HuH-7 (cell line): ENCODE data around the gene MEN1.

Experiments
- DNase-seq: peaks from one replicate; pipeline ENCODE4 v3.0.0; 2011; ENCODE audit warnings: low spot score

Gene MEN1

DNA sequence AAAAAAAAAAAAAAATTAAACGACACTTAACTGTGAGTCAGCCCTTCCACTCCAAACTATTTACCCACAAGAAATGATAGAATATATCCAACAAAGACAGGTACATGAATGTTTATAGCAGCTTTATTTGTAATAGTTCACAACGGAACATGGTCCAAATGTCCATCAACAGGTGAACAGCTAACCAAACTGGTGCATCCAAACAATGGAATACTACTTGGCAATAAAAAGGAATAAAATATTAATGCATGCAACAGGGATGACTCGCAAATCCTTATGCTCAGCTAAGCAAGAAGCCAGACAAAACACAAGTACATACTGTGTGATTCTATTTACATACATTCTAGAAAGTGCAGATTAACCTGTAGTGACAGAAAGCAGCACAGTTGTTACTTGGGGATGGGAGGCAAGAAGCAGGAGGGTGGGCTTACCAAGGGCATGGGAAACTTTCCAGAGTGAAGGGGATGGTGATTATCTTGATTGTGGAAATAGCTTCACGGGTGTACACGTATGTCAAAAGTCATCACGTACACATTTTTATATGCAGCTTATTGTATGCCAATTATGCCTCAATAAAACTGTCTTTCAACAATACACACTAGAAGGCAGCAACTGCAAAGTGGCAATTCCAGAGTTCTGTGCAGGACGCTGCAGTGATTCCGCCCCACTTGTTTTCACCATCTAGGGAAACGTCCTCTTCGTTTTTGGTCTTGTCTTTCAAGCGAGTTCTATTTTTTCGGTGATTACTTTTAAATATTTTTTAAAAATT is 25.4 kb downstream of the MEN1 start:
- no peak for DNase-seq

- peak; percentile 86 for DNase-seq
These were observed 31.7 kb downstream of the MEN1 start, which contains the start of gene SF1 for GRCh38 chr11:64778473-64779298. Gene SF1, minus strand, starts transcription at chr11:64778542. Its CDS starts 150 bp downstream, at chr11:64778392.

GRCh38 chr11:64778223-64778472 is 32.2 kb downstream of the MEN1 start:
- DNase-seq: no peak

DNA sequence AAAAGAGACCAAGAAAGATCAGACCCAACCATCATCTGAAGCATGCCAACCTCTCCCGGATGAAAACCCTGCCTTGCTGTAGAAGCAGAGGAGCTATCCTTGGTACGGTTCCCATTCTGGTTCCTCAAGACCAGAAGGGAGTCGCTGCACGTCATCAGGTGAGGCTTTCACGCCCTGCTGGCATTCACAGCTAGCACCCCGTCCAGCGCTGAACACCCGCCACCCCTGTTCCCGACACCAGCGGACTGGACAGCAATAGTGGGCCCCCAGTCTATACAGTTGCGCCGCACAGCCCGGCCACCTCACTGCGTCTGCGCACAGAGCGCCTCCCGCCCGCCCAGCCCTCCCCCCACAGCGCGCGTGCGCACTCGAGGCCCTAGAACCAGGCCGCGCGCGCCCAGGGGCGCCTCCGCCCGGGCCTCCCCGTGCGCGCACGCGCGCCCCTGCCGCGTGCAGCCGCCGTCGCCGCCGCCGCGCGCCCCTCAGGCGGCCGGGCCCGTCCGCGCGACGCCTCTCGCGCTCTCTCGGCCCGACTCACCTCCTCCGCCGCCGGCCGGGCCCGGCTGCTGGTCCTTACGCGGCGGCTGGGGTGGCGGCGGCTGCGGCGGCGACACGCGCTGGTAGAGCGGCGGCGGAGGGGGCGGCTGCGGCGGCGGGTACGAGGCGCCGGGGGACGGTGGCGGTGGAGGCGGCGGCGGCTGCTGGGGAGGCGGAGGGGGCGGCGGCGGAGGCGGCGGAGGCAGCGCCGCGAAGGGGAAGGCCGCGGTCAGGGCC is 32.7 kb downstream of the MEN1 start:
- peak; percentile 84 for DNase-seq

- DNase-seq: no peak
These were observed 33.5 kb downstream of the MEN1 start for GRCh38 chr11:64776875-64777274.

- DNase-seq: no peak
These were observed 33.9 kb downstream of the MEN1 start for GRCh38 chr11:64776425-64776824.

DNA sequence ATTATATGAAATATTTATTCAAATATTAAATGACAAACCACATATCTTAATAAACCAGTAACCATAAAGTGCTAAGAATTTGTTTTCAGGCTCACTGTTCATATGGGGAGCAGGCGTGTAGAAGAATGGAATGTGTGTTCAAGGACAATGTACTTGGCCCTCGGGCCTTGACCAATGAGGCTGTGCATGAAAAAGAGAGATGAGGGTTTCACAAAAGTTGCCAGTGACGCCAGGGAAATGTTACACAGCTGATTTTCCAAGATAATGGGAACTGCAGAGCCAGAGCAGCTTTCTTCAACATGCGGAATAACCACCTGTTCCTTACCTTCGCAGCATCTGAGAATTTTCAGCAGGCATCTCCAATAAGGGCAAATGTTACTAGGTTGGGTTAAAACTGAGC is 36.2 kb downstream of the MEN1 start:
- no peak for DNase-seq

GRCh38 chr11:64772303-64773018 is 37.9 kb downstream of the MEN1 start:
- no peak for DNase-seq

- no peak for DNase-seq
These were observed 38.5 kb downstream of the MEN1 start for GRCh38 chr11:64771861-64772260.

GRCh38 chr11:64770120-64770519 is 40.2 kb downstream of the MEN1 start:
- no peak for DNase-seq

DNA sequence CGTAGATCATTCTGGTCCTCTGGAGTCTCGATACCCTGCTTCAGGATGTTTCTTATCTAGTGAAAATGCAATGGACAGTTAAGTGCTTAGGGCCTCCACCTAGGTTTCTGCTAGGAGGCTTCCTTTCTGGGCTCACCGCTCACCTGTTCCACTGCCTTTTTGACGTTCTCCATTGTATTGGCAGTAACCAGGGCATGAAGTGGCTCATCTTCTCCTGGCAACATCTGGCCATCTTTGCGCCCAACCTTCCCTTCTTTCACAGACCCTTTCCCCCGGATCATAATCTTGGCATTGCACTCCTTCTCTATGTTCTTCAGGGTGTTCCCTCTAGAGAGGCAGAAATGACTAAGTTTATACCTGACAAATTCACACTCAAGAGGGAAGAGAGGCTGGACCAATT is 41.1 kb downstream of the MEN1 start:
- DNase-seq: no peak

DNA sequence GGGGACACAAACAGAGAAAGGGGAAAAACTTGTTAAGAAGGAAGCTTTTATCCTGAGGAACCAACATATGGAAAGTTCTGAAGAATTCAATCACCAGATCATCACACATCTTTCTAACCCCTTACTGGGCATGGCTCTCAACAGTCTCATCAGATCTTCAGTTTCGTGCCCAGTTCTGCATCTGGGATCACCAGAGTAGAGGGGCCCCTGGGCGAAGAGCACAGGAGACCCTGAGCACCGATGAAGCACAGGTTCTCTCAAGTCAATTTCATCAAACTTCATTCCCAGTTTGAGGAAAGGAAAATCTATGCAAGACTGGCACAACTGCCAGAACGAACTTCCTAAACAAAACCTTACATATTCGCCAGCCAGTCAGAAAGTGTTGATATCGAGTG is 42.1 kb downstream of the MEN1 start:
- no peak for DNase-seq

DNA sequence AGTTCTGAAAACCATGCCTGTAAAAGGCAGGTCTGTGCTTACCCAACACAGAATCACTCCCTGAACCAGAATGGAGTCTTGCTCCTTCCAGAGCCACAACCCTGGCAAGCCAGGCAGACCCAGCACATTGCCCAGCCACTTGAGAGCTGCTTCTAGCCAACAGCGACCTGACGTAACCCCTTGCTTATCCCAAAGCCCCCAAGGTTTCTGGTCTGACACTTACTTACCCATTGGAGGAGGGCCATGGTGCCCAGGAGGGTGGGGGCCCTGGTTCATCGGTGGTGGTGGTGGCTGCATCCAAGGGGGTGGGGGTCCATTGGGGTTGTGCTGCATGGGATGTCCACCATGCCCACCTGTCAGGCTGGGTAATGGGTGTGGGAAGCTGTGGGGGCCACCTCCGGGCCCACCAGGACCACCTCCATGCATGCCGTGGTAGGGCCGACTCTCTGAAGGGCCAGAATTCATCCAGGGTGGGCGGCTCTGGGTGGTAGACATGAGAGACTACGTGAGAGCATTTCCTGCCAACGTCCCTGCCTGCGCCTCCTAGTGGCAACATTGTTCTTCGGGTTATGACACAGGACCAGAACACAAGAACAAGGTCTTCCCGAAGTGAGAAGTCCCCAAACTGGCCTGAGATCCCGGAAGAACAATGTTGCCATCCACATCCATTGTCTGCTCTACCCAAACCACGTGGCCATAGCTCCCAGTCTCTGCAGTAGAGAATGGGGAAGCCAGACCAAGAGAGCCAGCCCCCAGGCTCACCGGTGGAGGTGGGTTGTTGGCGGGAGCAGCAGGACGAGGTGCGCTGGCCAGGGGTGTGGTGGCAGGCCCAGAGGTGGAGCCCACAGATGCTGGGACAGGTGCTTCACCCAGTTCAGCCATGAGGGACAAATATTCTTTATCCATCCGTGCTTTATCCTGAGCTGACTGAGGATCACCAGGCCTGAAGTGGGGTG is 42.7 kb downstream of the MEN1 start:
- DNase-seq: peak; percentile 53

DNA sequence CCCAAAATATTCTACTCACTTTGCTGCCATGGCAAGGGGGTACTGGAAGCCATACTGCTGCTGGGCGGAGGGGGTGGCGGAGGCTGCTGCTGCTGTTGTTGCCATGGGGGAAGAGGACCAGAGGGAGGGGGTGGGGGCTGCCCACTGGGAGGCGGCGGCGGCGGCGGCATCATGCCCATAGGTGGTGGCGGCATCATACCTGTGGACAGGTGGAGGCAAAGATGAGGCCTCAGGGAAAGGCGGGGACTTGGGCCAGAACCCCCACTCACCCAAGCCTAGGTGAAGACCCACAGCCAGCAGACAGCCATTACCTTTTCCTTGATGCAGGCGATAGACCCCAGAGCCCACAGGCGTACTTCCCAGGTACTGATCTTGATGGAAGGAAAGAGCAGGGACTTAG is 43.5 kb downstream of the MEN1 start:
- no peak for DNase-seq

DNA sequence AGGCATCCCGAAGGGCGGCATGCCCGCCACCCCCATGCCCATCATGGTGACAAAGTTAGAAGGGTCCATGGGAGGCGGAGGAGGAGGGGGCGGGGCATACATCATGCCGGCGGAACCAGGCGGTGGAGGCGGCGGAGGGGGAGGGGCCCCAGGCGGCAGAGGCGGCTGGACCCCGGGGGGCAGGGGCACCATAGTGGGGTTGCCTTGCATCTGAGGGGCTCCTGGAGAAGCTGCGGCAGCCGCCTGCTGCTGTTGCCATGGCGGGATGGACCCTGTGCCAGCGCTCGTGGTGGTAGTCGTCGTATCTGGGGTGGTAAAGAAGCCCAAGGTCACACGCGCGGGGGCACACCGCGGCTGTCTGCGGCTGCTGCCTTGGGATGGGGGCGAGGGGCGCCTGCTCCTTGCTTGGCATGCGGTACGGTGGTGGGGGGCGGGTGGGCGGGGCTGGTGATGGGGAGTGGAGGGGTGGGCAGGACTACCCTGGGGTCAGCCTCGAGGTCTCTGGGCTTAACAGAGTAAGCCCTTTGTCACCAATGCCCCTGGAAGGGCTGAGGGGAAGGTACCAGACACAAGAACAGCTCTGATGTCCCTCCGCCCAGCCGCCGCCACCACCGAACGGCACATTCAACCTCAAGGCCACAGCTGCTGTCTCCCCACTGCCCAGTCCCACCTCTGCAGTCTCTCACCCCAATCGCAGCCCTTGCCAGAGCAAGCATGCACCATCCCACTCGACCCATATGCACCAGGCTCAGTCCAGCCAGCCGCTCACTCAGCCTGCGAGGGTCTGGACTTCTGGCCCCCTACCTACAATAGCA is 44.3 kb downstream of the MEN1 start:
- no peak for DNase-seq

DNA sequence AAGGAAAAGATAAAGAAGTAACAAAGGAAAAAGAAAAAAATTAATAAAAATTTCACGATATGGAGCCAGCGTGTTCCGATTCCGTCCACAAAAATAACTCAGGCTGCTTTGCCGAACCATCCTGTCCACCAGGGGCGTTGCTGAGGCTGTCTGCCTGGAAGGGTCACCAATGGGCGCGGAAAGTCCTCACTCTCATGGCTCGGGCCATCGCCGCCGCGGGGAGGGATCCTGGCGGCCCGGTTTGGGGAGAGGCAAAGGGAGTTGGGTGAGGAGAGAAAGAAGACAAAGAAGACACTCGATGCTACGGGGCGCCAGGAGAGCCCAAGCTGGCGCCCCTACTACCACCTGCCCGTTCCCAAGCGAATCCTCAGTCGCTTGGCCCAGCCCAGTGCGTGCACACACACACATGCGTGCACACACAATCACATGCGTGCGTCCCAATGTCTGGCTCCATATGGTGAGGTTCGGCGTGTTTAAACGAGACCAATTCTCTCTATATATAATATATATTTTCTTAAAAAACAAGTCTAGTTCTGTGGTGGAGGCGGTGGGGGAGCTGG is 45.0 kb downstream of the MEN1 start:
- no peak for DNase-seq

- DNase-seq: no peak
These were observed 45.6 kb downstream of the MEN1 start for GRCh38 chr11:64764753-64765152.

DNA sequence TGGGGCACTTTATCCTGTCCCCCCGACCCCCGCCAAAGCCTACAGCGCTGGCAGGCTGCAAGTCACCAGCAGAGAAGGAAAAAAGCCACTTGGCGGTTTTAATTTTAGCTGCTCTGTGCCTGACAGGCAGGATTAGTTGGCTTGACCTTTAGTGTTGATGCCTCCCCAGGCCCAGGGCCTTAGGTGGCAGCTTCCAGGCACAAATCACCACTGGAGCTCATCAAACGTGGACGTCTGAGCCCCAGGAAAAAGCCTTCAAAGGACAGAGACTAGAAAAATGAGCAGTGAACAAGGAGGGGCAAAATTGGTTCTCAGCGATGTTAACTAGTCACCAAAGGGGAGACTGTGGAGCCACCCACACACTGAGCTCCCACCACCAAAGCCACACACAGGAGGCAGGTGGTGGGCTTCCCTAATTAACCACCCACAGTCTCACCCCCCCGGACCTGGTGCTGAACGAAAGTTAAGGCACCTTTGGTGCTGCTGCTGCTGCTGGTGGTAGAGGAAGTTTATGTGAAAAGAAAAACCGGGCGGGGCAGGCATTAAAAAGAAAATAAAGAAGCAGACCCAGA is 46.2 kb downstream of the MEN1 start:
- DNase-seq: no peak

DNA sequence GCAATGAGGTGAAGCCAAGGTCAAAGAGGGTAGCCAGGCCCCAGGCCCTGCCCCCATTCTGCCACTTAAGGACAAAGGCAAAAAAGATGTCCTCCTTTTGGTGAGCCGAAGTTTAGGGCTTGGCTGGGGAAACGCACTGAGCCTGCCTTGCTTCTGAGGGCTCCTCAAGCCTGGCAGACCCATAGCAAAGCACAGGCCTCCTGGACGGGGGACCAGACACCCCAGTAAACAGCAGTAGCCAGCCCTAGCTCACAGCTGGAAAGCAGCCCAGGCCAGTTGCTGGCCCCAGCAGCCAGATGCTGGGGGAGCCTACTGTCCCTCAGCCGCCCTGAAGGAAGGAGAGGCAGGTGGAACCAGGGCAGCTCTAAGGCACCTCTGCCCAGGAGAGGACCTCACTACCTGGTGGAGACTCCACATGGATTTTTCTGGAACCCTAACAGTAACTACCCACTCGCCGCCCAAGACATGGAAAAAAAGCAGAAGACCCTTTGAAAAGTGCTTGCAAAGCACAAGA is 46.8 kb downstream of the MEN1 start:
- no peak for DNase-seq
